Neural cell (in vitro differentiated cells): ENCODE measurements around the gene CYP4F22. TPM values are rescaled to one million over a fixed set of nuclear protein-coding genes. Genes with fewer than 3 reads are reported as not detected.
"Not testable (repeated sequence)": the region's sequence is repeated elsewhere in the genome, so short reads cannot be mapped to it uniquely, and the experiment has no call there.

Experiments
- H2AFZ ChIP-seq: fragments of 200-600, 300-800 bp; sonication (generic), shearing (Covaris generic); 2 replicates; pipeline ENCODE4 v1.6.0; 2014; ENCODE audit warnings: low read depth, mild to moderate bottlenecking, antibody characterized with exemption, low read length, moderate library complexity
- H3F3A ChIP-seq: fragments of 200-600 bp; shearing (Covaris generic); 2 replicates; pipeline ENCODE4 v1.6.1; 2016; ENCODE audit warnings: mild to moderate bottlenecking, moderate library complexity, mixed read lengths, antibody characterized with exemption, low read length; ENCODE audit not compliant: insufficient read depth, poor library complexity, severe bottlenecking
- H3K27ac ChIP-seq: fragments of 200-600, 300-800 bp; sonication (generic), shearing (Covaris generic); 2 replicates; pipeline ENCODE4 v1.5.1; 2014; ENCODE audit warnings: mild to moderate bottlenecking, low read length, moderate library complexity
- H3K27me3 ChIP-seq: fragments of 300-800, 200-600 bp; sonication (generic), shearing (Covaris generic); 2 replicates; pipeline ENCODE4 v1.6.0; 2014; ENCODE audit warnings: mild to moderate bottlenecking, low read depth, low read length, moderate library complexity; ENCODE audit not compliant: insufficient read depth
- H3K36me3 ChIP-seq: fragments of 300-800, 200-600 bp; sonication (generic), shearing (Covaris generic); 2 replicates; pipeline ENCODE4 v1.5.1; 2014; ENCODE audit warnings: mild to moderate bottlenecking, antibody characterized with exemption, low read length, moderate library complexity; ENCODE audit not compliant: insufficient read depth
- H3K4me2 ChIP-seq: fragments of 300-800, 200-600 bp; sonication (generic), shearing (Covaris generic); 2 replicates; pipeline ENCODE4 v1.6.0; 2014; ENCODE audit warnings: mild to moderate bottlenecking, low read length
- H3K4me3 ChIP-seq: fragments of 300-800, 200-600 bp; sonication (generic), shearing (Covaris generic); 2 replicates; pipeline ENCODE4 v1.5.1; 2014; ENCODE audit warnings: mild to moderate bottlenecking, low read length, moderate library complexity
- H3K79me2 ChIP-seq: fragments of 200-600 bp; shearing (Covaris generic); replicated peaks from 2 replicates; pipeline ENCODE4 v1.6.0; 2014; ENCODE audit warnings: mild to moderate bottlenecking, low read length, moderate library complexity; ENCODE audit not compliant: insufficient read depth
- H3K9ac ChIP-seq: fragments of 300-800, 200-600 bp; sonication (generic), shearing (Covaris generic); 2 replicates; pipeline ENCODE4 v1.6.1; 2016; ENCODE audit warnings: mild to moderate bottlenecking, low read length, mixed read lengths
- H3K9me2 ChIP-seq: fragments of 200-600 bp; shearing (Covaris generic); 2 replicates; pipeline ENCODE4 v1.6.1; 2016; ENCODE audit warnings: mild to moderate bottlenecking, low read length, mixed read lengths; ENCODE audit not compliant: insufficient read depth
- H3K9me3 ChIP-seq: fragments of 200-600, 300-800 bp; sonication (generic), shearing (Covaris generic); 2 replicates; pipeline ENCODE4 v1.6.1; 2016; ENCODE audit warnings: mild to moderate bottlenecking, mixed run types, low read length, moderate library complexity, mixed read lengths
- H4K20me1 ChIP-seq: fragments of 200-600 bp; shearing (Covaris generic); 2 replicates; pipeline ENCODE4 v1.6.1; 2016; ENCODE audit warnings: mild to moderate bottlenecking, mixed run types; ENCODE audit not compliant: insufficient read depth
- EP300 ChIP-seq: fragments of 450-650 bp; conservative IDR thresholded peaks from 2 replicates; pipeline ENCODE4 v1.6.1; 2014; ENCODE audit warnings: antibody characterized with exemption, mild to moderate bottlenecking, moderate library complexity; ENCODE audit not compliant: poor library complexity, severe bottlenecking
- EZH2 ChIP-seq: fragments of 200-600, 300-800 bp; shearing (Covaris generic), sonication (generic); IDR thresholded peaks from 2 replicates; pipeline ENCODE4 v1.6.1; 2014; ENCODE audit warnings: antibody characterized with exemption, low read length, borderline replicate concordance, mild to moderate bottlenecking; ENCODE audit not compliant: insufficient read depth, poor library complexity, severe bottlenecking
- MXI1 ChIP-seq: fragments of 450-650 bp; conservative IDR thresholded peaks from 2 replicates; pipeline ENCODE4 v1.6.1; 2014; ENCODE audit warnings: antibody characterized with exemption, mild to moderate bottlenecking; ENCODE audit not compliant: poor library complexity, severe bottlenecking
- POLR2AphosphoS5 ChIP-seq: IDR thresholded peaks from 2 replicates; pipeline ENCODE4 v1.6.1; 2012
- RAD21 ChIP-seq: fragments of 450-650 bp; conservative IDR thresholded peaks from 2 replicates; pipeline ENCODE4 v1.6.1; 2014; ENCODE audit warnings: antibody characterized with exemption, mild to moderate bottlenecking, moderate library complexity
- SMC3 ChIP-seq: fragments of 450-650 bp; conservative IDR thresholded peaks from 2 replicates; pipeline ENCODE4 v1.6.1; 2014; ENCODE audit warnings: antibody characterized with exemption, mild to moderate bottlenecking, moderate library complexity; ENCODE audit not compliant: poor library complexity
- polyA plus RNA-seq: library from polyadenylated mRNA; depleted of rRNA; stranded (reverse); fragments of >200 nt; gene quantifications from 2 replicates; pipeline ENCODE4 v1.2.3, GENCODE V29; 2014
- TF ChIP-seq, protein P1 (sequence below): IDR thresholded peaks from 2 replicates; pipeline ENCODE4 v1.6.1; 2012; ENCODE audit warnings: borderline replicate concordance
- TF ChIP-seq, protein P2 (sequence below): fragments of 450-650 bp; IDR thresholded peaks from 2 replicates; pipeline ENCODE4 v1.5.1; 2014; ENCODE audit warnings: antibody characterized with exemption, mild to moderate bottlenecking, moderate library complexity; ENCODE audit not compliant: poor library complexity, severe bottlenecking

Gene CYP4F22
- polyA plus RNA-seq, 1 donor from 2014 or later, result not detected

DNA sequence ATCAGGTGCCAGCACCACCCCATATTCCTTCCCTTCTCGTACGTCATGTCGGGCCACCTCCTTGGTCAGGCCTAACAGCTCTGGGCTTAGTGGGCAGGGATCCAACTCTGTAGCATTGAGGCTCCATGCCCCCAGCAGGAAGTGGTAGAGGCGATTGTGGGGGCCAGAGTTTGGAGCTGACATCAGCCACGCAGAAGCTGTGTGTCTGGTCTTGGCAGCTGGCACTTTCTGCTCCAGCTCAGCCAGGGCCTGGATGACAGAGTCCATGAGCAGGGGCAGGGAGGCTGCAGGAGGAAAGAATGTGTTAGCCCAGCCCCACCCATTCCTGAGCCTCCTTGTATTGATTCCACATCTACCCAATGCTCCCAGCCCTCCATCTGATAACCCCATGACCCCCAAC is 32.0 kb upstream of the CYP4F22 start:
- Histone ChIP-seq H3F3A (no peaks in the 10 kb centered on the region), H3K4me2 (no peak overlapping the region), H3K36me3 (no peaks in the 10 kb centered on the region), H3K27me3 (no peaks in the 10 kb centered on the region), H3K9me3 (no peaks in the 10 kb centered on the region), H3K4me3 (no peak overlapping the region), H2AFZ (no peak overlapping the region), H3K27ac (no peak overlapping the region), H4K20me1 (no peaks in the 10 kb centered on the region), H3K79me2 (no peaks in the 10 kb centered on the region), H3K9ac (no peak overlapping the region), H3K9me2 (no peaks in the 10 kb centered on the region)
- no peak for TF ChIP-seq EZH2
- TF ChIP-seq SMC3, result no peak
- TF ChIP-seq MXI1, result no peak
- TF ChIP-seq POLR2AphosphoS5, result no peak
- TF ChIP-seq EP300, result no peak

DNA sequence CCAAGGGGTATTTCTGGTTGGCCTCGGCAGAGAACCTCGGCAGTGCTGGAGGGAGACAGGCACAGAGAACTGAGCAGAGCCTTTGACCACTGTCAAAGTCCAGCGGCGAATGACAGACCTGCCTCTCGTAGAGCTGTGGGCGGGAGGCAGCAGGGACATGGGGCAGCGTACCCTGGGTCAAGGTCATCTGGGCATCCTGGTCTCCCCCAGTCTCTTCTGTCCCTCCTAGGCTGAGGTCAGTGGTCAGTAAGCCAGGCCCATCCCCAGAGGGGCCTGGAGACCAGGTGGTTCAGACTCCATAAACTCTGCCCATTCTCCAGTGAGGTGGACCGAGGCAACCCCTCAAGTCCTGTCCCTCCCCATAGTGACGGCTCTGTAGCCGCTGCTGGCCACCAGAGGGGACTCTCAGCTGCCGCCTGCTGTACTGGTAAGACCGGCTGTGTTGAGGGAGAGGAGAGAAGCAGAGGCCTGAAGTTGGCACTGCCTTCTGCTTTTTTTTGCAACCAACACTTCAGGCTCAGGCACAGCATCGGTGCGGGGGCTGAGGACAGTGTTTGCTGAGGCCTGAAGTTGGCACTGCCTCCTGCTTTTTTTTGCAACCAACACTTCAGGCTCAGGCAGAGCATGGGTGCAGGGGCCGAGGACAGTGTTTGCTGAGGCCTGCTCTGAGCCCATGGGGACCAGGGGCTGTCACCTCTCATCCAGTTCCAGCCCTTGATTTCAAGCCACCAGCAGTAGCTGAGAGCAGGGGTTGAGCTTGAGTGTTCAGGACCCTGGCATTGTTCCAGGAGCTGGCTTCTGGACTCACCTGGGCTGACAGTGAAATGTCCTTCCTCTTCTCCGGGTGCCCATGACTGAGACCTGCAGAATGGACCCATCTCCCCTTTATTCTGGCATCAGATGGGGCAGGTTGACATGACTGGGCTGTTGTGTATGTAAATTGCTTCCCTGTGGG is 28.7 kb upstream of the CYP4F22 start, which contains the start of gene PGLYRP2:
Gene PGLYRP2, minus strand, starts transcription at position 111 of the 955 bp plus-strand sequence. CDS start 130 bp downstream, outside the sequence.
- H3K9me3 ChIP-seq, result no peaks in the 10 kb centered on the region
- H3K27ac ChIP-seq, result no peak within 1 kb of the TSS

DNA sequence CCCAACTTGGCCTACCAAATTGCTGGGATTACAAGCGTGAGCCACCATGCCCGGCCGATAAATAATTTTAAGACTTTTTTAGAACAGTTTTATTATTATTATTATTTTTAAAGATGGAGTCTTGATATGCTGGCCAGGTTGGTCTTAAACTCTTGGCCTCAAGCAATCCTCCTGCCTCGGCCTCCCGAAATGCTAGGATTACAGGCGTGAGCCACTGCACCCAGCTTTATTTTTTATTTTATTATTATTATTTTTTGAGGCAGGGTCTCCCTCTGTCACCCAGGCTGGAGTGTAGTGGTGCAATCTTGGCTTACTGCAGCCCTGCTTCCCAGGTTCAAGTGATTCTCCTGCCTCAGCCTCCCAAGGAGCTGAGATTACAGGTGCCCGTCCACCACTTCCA is 27.3 kb upstream of the CYP4F22 start:
- not testable (repeated sequence) for H3K4me2 ChIP-seq, H3K27ac ChIP-seq, H3K27me3 ChIP-seq, H3K4me3 ChIP-seq, H3K9ac ChIP-seq, H3K36me3 ChIP-seq, H3F3A ChIP-seq, H3K9me3 ChIP-seq, H3K79me2 ChIP-seq, H4K20me1 ChIP-seq, H2AFZ ChIP-seq, H3K9me2 ChIP-seq

More for the DNA sequence above, 28.7 kb upstream of the CYP4F22 start, which contains the start of gene PGLYRP2:
- no peak within 1 kb of the TSS for H3K9ac ChIP-seq
- no peak for TF ChIP-seq POLR2AphosphoS5
- no peak for TF ChIP-seq MXI1
- no peak for TF ChIP-seq EP300
- TF ChIP-seq, protein P1, sequence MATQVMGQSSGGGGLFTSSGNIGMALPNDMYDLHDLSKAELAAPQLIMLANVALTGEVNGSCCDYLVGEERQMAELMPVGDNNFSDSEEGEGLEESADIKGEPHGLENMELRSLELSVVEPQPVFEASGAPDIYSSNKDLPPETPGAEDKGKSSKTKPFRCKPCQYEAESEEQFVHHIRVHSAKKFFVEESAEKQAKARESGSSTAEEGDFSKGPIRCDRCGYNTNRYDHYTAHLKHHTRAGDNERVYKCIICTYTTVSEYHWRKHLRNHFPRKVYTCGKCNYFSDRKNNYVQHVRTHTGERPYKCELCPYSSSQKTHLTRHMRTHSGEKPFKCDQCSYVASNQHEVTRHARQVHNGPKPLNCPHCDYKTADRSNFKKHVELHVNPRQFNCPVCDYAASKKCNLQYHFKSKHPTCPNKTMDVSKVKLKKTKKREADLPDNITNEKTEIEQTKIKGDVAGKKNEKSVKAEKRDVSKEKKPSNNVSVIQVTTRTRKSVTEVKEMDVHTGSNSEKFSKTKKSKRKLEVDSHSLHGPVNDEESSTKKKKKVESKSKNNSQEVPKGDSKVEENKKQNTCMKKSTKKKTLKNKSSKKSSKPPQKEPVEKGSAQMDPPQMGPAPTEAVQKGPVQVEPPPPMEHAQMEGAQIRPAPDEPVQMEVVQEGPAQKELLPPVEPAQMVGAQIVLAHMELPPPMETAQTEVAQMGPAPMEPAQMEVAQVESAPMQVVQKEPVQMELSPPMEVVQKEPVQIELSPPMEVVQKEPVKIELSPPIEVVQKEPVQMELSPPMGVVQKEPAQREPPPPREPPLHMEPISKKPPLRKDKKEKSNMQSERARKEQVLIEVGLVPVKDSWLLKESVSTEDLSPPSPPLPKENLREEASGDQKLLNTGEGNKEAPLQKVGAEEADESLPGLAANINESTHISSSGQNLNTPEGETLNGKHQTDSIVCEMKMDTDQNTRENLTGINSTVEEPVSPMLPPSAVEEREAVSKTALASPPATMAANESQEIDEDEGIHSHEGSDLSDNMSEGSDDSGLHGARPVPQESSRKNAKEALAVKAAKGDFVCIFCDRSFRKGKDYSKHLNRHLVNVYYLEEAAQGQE, result no peak
- TF ChIP-seq, protein P2, sequence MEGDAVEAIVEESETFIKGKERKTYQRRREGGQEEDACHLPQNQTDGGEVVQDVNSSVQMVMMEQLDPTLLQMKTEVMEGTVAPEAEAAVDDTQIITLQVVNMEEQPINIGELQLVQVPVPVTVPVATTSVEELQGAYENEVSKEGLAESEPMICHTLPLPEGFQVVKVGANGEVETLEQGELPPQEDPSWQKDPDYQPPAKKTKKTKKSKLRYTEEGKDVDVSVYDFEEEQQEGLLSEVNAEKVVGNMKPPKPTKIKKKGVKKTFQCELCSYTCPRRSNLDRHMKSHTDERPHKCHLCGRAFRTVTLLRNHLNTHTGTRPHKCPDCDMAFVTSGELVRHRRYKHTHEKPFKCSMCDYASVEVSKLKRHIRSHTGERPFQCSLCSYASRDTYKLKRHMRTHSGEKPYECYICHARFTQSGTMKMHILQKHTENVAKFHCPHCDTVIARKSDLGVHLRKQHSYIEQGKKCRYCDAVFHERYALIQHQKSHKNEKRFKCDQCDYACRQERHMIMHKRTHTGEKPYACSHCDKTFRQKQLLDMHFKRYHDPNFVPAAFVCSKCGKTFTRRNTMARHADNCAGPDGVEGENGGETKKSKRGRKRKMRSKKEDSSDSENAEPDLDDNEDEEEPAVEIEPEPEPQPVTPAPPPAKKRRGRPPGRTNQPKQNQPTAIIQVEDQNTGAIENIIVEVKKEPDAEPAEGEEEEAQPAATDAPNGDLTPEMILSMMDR, result no peak
- no peak for TF ChIP-seq SMC3
- no peak for TF ChIP-seq RAD21
- no peaks in the 10 kb centered on the region for H3K27me3 ChIP-seq
- H3K4me3 ChIP-seq, result no peak within 1 kb of the TSS
- no peaks in the 10 kb centered on the region for H3K79me2 ChIP-seq
- H3K36me3 ChIP-seq, result no peaks in the 10 kb centered on the region
- H4K20me1 ChIP-seq, result no peaks in the 10 kb centered on the region
- no peak within 1 kb of the TSS for H3K4me2 ChIP-seq
- no peaks in the 10 kb centered on the region for H3F3A ChIP-seq
- no peak within 1 kb of the TSS for H2AFZ ChIP-seq
- no peaks in the 10 kb centered on the region for H3K9me2 ChIP-seq

DNA sequence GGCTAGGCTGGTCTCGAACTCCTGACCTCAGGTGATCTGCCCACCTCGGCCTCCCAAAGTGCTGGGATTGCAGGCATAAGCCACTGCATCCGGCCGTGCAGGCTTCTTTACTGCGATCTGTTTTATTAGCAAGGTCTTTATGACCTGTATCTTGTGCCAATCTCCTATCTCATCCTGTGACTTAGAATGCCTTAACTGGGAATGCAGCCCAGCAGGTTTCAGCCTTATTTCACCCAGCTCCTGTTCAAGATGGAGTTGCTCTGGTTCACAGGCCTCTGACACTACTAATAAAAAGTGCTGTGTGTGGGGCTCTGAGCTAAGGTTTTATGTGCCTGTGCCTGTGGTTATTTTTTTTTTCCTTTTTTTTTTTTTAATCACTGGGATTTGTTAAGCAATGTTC is 22.6 kb upstream of the CYP4F22 start:
- H2AFZ ChIP-seq, H3K4me2 ChIP-seq, H3K79me2 ChIP-seq, H3K36me3 ChIP-seq, H3K9ac ChIP-seq, H3K9me3 ChIP-seq, H3K27me3 ChIP-seq, H3K4me3 ChIP-seq, H3K27ac ChIP-seq, H4K20me1 ChIP-seq, H3F3A ChIP-seq, H3K9me2 ChIP-seq: not testable (repeated sequence)
